Keratinocyte (primary cell): ENCODE measurements around the gene SPATA31D3.
"Not testable (repeated sequence)": the region's sequence is repeated elsewhere in the genome, so short reads cannot be mapped to it uniquely, and the experiment has no call there.

Source experiments
- EZH2 ChIP-seq: IDR thresholded peaks from one replicate; pipeline ENCODE4 v1.6.1; 2012; ENCODE audit warnings: inconsistent platforms, mild to moderate bottlenecking, low read length, moderate library complexity
- TF ChIP-seq, protein P1 (sequence below), 3 experiments: IDR thresholded peaks in 1 of 3; conservative IDR thresholded peaks in 1 of 3; optimal IDR thresholded peaks in 1 of 3; 2 replicates in 2 of 3; 3 replicates in 1 of 3; pipeline versions ENCODE3 to v1.5.1; 2011; ENCODE audit warnings: low read length in 3 of 3, mild to moderate bottlenecking in 3 of 3, moderate library complexity in 2 of 3, control low read depth in 1 of 3, inconsistent platforms in 1 of 3; ENCODE audit not compliant: insufficient read depth in 2 of 3; ENCODE audit errors: extremely low read depth in 1 of 3

DNA sequence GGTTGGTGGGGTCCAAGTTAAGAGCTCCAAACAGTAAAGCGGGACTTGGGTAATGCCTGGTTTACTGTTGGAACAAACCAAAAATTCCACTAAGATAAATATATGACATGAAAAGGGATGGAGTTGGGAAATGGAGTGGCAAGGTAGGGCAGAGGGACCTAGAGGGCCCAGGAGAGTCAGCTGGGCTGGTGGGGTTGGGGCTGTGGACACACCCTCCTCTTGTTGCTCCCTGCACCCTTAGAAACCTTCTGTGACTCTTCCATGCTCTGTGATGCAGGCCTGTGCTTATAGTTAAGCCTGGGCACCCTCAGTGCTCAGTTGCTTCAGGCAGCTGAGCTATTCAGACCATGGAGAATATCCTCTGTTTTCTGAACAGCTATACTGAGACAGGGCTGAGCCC, 45.2 kb downstream of the SPATA31D3 start, which contains the start of gene SPATA31D1:
- not testable (repeated sequence) for TF ChIP-seq EZH2
- TF ChIP-seq, protein P1, sequence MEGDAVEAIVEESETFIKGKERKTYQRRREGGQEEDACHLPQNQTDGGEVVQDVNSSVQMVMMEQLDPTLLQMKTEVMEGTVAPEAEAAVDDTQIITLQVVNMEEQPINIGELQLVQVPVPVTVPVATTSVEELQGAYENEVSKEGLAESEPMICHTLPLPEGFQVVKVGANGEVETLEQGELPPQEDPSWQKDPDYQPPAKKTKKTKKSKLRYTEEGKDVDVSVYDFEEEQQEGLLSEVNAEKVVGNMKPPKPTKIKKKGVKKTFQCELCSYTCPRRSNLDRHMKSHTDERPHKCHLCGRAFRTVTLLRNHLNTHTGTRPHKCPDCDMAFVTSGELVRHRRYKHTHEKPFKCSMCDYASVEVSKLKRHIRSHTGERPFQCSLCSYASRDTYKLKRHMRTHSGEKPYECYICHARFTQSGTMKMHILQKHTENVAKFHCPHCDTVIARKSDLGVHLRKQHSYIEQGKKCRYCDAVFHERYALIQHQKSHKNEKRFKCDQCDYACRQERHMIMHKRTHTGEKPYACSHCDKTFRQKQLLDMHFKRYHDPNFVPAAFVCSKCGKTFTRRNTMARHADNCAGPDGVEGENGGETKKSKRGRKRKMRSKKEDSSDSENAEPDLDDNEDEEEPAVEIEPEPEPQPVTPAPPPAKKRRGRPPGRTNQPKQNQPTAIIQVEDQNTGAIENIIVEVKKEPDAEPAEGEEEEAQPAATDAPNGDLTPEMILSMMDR (optimal IDR thresholded peaks at IDR 0.05 in 1 of 3, IDR thresholded peaks at IDR 0.05 in 1 of 3, conservative IDR thresholded peaks at IDR 0.05 in 1 of 3; ENCODE audit: extremely low read depth in 1 of 3, insufficient read depth in 2 of 3, low read length in 3 of 3), result not testable (repeated sequence)
